Amygdala (tissue), 56 donors: ENCODE results near the gene AMN.

Source experiments
- DNase-seq, 56 donors: peaks; one replicate each; lab custom pipeline; 2025; lab: John Stamatoyannopoulos, UW

AMN gene

GRCh38 chr14:102941419-102942011 is 19.1 kb downstream of the AMN start:
- DNase-seq: no peak

GRCh38 chr14:102942069-102942468 is 19.6 kb downstream of the AMN start:
- DNase-seq: no peak

GRCh38 chr14:102943454-102943853 is 21.0 kb downstream of the AMN start:
- no peak for DNase-seq

- no peak for DNase-seq
These were observed 21.5 kb downstream of the AMN start for GRCh38 chr14:102943979-102944378.

GRCh38 chr14:102944448-102945330 is 22.2 kb downstream of the AMN start:
- DNase-seq: no peak

GRCh38 chr14:102945346-102946130 is 23.1 kb downstream of the AMN start:
- no peak for DNase-seq

- DNase-seq: no peak
These were observed 25.0 kb downstream of the AMN start for GRCh38 chr14:102947321-102948103.

- DNase-seq: no peak
These were observed 26.2 kb downstream of the AMN start for GRCh38 chr14:102948698-102949061.

GRCh38 chr14:102949062-102949800 is 26.8 kb downstream of the AMN start:
- DNase-seq: peak in 3 of 56 donors; percentile 11 to 32 (median 26)

- peak in 54 of 56 donors; percentile 12 to 88 (median 66) for DNase-seq
These were observed 27.5 kb downstream of the AMN start for GRCh38 chr14:102949801-102950451.

- peak in 52 of 56 donors; percentile 29 to 90 (median 72) for DNase-seq
These were observed 28.6 kb downstream of the AMN start for GRCh38 chr14:102951034-102951433.

- DNase-seq: no peak
These were observed 29.3 kb downstream of the AMN start for GRCh38 chr14:102951799-102952198.

GRCh38 chr14:102952276-102952675 is 29.8 kb downstream of the AMN start:
- DNase-seq: no peak

GRCh38 chr14:102953100-102953499 is 30.6 kb downstream of the AMN start:
- DNase-seq: no peak

- no peak for DNase-seq
These were observed 31.8 kb downstream of the AMN start for GRCh38 chr14:102954081-102954789.

- no peak for DNase-seq
These were observed 33.4 kb downstream of the AMN start for GRCh38 chr14:102955636-102956408.

GRCh38 chr14:102957222-102957621 is 34.8 kb downstream of the AMN start:
- DNase-seq: peak in 2 of 56 donors; percentile 9 to 36

GRCh38 chr14:102958461-102958860 is 36.0 kb downstream of the AMN start:
- no peak for DNase-seq
